Stimulated activated naive CD4-positive, alpha-beta T cell treated with Interleukin-2 at 50 U/mL for 16 hours (primary cell): ENCODE data around the gene FAM53A.
"Not testable (repeated sequence)": the region's sequence is repeated elsewhere in the genome, so short reads cannot be mapped to it uniquely, and the experiment has no call there.

Source experiments
- DNase-seq: peaks from one replicate; lab custom pipeline; 2025; lab: John Stamatoyannopoulos, UW

Gene FAM53A

DNA sequence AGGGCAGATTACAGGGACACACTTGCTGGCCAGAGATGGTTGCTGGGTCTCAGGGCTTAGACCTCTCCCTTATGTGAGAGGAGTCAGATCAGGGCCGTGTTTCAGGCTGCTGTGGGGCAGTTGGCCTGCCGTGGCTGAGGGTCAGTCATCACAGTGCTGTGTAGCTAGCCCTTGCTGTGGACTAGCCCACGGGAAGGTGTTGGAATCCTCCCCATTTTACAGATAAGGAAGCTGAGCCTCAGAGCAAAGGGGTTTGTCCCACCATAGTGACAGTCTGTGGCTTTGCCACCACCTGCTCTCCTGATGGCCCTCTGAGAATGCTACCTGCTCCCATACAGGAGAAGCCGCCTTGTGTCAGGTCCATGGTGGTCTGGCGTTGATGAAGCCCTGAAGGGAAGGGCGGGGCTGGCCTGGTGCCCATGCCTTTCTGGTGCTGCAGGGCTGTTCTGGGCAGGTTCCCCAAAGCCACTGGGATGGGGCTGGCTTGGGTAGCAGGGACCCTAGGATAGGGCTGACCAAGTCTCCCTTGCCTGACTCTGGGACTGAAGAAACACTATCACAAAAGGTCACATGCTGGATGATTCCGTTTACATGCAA is 2.4 kb upstream of the FAM53A start:
- no peak for DNase-seq

- DNase-seq = no peak
These were observed 1.4 kb upstream of the FAM53A start for GRCh38 chr4:1685235-1686150.

DNA sequence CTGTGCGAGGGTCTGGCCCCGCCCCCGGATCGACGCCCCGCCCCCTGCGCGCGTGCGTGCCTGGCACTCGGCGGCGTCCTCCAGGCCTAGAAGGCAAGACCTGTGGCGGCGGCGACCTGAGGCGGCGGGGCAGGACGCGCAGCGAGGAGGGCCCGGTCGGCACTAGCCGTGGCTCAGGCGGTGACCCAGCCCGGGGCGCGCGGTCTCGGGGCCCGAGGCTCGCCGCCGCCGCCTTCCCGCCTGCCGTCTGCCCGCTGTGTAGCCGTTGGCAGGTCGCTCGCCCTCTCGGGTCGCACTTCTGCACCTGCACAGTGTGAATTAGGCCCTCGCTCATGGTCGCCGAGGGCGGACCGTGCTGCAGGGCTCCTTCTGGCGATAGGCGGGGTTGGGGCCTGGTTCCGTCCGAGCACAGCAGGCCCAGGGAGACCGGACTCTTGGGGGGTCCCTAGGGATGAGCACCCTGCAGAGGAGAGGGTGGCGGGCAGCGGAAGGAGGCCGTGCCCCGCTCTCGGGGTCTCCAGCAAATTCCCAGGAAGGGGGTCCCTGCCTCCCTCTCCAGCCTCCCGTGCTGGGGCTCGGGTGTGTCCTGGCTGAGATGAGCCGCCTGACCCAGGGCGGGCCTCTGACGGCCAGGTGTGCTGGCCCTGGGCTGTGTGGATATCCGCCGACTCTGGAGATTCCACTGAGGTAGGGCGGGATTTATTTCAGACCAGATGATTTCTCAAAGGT is 557 bp upstream of the FAM53A start:
- DNase-seq = no peak

DNA sequence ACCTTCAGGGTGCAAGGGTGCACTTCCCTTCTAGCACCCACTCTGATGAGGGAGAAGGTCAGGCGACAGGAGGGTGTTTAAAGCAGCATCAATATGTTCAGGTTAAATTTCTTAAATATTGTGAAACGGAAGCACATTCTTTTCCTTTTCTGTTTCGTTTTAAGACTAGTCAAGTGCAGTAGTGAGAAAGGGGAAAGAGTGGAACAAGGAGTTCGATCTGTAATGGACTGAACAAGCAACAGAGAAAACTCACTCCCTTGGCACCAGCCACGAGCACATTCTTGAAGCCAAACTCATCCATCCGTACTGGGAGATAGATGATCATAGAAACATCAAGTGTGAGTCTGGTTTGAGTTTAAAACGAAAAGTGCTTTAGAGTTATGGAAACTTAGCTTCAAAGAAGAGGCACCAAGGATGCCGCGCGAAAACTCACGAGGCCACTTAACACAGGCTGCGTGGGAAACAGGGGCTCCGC is 815 bp downstream of the FAM53A start:
- DNase-seq = no peak

- DNase-seq = no peak
These were observed 1.3 kb downstream of the FAM53A start for GRCh38 chr4:1682860-1683259.

- no peak for DNase-seq
These were observed 5.9 kb downstream of the FAM53A start for GRCh38 chr4:1678244-1678643.

GRCh38 chr4:1676605-1677525 is 7.2 kb downstream of the FAM53A start:
- no peak for DNase-seq

- DNase-seq = no peak
These were observed 8.3 kb downstream of the FAM53A start for GRCh38 chr4:1675802-1676137.

- no peak for DNase-seq
These were observed 8.8 kb downstream of the FAM53A start for GRCh38 chr4:1675136-1675801.

DNA sequence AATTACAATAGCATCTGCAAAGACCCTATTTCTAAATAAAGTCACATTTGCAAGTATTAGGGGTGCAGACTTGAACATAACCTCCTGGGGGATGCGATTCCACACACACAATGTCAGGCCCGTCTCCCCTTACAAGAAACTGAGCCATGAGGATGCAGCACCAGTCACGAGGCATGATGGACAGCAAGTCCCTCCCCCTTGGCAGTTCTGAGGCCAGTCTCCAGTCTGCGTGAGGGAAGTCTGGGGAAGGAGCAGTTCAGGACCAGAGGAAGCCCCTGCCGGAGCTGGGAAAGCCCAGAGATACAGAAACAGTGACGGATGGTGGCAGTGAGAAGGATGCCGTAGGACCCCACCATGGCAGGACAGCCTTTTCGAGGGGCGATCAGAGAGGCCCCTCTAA is 9.4 kb downstream of the FAM53A start:
- DNase-seq = no peak

- DNase-seq = no peak
These were observed 10.4 kb downstream of the FAM53A start for GRCh38 chr4:1673671-1674070.

DNA sequence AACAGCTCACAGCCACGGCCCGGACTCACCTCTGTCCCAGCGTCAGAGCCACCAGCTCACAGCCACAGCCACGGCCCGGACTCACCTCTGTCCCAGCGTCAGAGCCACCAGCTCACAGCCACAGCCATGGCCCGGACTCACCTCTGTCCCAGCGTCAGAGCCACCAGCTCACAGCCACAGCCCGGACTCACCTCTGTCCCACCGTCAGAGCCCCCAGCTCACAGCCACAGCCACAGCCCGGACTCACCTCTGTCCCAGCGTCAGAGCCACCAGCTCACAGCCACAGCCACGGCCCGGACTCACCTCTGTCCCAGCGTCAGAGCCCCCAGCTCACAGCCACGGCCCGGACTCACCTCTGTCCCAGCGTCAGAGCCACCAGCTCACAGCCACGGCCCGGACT is 13.1 kb downstream of the FAM53A start:
- DNase-seq = not testable (repeated sequence)

GRCh38 chr4:1670279-1670678 is 13.8 kb downstream of the FAM53A start:
- no peak for DNase-seq

GRCh38 chr4:1669850-1670249 is 14.3 kb downstream of the FAM53A start:
- no peak for DNase-seq

DNA sequence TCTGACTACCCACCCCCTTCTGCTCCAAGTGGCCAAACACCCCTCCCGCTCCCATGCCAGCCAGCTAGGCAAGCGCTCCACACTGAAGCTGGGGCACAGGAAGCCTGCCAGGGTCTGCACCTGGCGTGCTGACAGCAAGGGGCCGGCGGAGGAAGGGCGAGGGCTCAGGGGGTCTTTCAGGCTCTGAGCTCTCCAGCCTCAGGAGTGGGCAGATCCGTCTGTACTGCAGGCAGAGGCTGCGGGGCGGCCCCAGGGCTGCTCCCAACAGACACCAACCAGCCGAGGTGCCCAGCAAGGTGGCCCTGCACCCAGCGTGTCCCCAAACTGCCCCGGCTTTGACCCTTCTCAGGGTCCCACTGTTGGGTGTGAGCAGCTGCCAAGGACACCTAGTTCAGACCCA is 14.8 kb downstream of the FAM53A start:
- no peak for DNase-seq

GRCh38 chr4:1668488-1668840 is 15.6 kb downstream of the FAM53A start:
- DNase-seq = no peak

DNA sequence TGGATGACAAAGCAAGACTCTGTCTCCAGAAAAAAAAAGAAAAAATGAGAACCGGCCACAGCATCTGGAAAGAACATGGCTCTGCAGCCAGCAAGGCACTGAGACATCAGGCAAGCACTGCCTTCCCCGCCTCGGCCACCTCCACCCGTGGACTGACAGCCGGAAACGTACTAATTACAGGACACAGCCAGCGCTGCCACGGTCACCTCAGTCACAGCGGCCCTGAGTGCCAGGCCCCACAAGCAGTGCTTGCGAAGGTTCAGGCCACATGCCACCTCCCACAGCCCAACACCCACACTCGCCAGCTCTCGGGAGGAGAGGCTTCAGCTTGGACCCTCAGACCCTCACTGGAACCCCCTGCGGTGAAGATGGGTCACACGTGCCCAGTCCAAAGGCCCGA is 16.8 kb downstream of the FAM53A start:
- no peak for DNase-seq

DNA sequence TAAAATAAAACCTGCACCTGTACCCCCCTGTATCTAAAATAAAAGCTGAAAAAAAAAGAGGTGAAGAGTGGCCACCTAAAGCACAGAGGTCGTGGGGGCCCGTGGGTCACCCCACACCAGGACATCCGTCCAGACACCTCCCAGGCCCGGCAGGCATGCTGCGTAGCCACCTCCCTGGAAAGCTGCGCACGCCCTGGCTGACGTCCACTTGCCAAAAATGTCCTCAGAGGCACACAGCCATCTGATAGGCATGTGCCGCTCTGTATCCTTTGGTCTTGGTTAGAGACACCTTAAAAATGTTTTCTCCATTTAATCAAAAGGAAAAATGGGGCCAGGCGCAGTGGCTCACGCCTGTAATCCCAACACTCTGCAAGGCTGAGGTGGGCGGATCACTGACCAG is 17.7 kb downstream of the FAM53A start:
- DNase-seq = no peak

DNA sequence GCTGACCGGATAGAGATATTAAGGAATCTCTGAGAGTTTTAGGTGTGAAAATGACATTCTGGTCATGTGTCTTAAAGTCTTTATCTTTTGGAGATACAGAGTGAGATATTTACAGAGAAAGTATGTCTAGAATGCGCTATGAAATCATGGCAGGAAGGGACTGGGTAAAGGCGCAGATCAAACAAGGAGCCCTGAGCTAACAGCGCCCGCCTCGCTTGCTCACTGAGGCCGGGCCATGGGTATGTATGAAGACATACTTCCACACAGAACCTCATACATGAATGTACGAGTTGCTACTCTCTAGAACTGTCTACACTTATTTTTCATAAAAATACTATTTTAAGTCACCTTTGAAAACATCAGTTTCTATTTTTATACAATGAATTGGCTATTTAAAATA is 20.0 kb downstream of the FAM53A start:
- DNase-seq = no peak

DNA sequence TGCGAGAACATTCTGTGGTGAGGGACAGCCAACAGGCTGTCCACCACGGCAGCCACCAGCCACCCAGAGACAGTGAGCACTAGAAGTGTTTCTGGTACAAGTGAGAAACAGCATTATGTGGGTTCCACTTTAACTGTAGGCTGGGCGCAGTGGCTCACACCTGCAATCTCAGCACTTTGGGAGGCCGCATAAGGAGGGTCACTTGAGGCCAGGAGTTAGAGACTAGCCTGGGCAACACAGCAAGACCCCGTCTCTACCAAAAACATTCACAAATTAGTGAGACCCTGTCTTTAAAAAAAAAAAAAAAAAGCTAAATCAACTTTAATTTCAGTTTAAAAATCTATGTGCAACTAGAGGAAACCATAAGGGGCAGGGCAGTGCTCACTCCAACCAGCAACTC is 20.6 kb downstream of the FAM53A start:
- no peak for DNase-seq

- DNase-seq = no peak
These were observed 22.4 kb downstream of the FAM53A start for GRCh38 chr4:1661695-1662094.
